Neural cell (in vitro differentiated cells): ENCODE results near the gene ARIH1.

Experiments
- EP300 ChIP-seq: fragments of 450-650 bp; conservative IDR thresholded peaks from 2 replicates; pipeline ENCODE4 v1.6.1; 2014; ENCODE audit warnings: antibody characterized with exemption, mild to moderate bottlenecking, moderate library complexity; ENCODE audit not compliant: poor library complexity, severe bottlenecking
- POLR2AphosphoS5 ChIP-seq: IDR thresholded peaks from 2 replicates; pipeline ENCODE4 v1.6.1; 2012
- TF ChIP-seq, protein P1 (sequence below): fragments of 450-650 bp; IDR thresholded peaks from 2 replicates; pipeline ENCODE4 v1.5.1; 2014; ENCODE audit warnings: antibody characterized with exemption, mild to moderate bottlenecking, moderate library complexity; ENCODE audit not compliant: poor library complexity, severe bottlenecking
- TF ChIP-seq, protein P2 (sequence below): IDR thresholded peaks from 2 replicates; pipeline ENCODE4 v1.6.1; 2012; ENCODE audit warnings: borderline replicate concordance

DNA sequence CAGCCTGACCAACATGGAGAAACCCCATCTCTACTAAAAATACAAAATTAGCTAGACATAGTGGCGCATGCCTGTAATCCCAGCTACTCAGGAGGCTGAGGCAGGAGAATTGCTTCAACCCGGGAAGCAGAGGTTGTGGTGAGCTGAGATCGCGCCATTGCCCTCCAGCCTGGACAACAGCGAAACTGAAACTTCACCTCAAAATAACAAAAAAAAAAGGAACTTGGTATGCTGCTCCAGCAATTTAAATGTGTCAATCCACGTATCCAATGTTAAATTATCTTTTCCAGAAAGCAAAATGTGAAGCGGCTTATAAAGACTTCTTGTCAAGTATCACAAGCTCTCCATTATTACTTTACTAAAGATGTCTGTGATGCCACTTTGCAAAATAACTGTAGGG, 9.9 kb upstream of the ARIH1 start:
- TF ChIP-seq, protein P1, sequence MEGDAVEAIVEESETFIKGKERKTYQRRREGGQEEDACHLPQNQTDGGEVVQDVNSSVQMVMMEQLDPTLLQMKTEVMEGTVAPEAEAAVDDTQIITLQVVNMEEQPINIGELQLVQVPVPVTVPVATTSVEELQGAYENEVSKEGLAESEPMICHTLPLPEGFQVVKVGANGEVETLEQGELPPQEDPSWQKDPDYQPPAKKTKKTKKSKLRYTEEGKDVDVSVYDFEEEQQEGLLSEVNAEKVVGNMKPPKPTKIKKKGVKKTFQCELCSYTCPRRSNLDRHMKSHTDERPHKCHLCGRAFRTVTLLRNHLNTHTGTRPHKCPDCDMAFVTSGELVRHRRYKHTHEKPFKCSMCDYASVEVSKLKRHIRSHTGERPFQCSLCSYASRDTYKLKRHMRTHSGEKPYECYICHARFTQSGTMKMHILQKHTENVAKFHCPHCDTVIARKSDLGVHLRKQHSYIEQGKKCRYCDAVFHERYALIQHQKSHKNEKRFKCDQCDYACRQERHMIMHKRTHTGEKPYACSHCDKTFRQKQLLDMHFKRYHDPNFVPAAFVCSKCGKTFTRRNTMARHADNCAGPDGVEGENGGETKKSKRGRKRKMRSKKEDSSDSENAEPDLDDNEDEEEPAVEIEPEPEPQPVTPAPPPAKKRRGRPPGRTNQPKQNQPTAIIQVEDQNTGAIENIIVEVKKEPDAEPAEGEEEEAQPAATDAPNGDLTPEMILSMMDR = no peak
- TF ChIP-seq, protein P2, sequence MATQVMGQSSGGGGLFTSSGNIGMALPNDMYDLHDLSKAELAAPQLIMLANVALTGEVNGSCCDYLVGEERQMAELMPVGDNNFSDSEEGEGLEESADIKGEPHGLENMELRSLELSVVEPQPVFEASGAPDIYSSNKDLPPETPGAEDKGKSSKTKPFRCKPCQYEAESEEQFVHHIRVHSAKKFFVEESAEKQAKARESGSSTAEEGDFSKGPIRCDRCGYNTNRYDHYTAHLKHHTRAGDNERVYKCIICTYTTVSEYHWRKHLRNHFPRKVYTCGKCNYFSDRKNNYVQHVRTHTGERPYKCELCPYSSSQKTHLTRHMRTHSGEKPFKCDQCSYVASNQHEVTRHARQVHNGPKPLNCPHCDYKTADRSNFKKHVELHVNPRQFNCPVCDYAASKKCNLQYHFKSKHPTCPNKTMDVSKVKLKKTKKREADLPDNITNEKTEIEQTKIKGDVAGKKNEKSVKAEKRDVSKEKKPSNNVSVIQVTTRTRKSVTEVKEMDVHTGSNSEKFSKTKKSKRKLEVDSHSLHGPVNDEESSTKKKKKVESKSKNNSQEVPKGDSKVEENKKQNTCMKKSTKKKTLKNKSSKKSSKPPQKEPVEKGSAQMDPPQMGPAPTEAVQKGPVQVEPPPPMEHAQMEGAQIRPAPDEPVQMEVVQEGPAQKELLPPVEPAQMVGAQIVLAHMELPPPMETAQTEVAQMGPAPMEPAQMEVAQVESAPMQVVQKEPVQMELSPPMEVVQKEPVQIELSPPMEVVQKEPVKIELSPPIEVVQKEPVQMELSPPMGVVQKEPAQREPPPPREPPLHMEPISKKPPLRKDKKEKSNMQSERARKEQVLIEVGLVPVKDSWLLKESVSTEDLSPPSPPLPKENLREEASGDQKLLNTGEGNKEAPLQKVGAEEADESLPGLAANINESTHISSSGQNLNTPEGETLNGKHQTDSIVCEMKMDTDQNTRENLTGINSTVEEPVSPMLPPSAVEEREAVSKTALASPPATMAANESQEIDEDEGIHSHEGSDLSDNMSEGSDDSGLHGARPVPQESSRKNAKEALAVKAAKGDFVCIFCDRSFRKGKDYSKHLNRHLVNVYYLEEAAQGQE = no peak
- TF ChIP-seq POLR2AphosphoS5 (no peak), EP300 (no peak)
